AG09309 (cell line): ENCODE data around the gene REPS2.

Experiments
- DNase-seq: peaks from one replicate; pipeline ENCODE4 v3.0.0-alpha.2; 2010; ENCODE audit warnings: low read depth
- H3K4me3 ChIP-seq: 2 replicates; pipeline ENCODE4 v1.5.1; 2011; ENCODE audit warnings: mild to moderate bottlenecking, low read depth, low read length, moderate library complexity; ENCODE audit not compliant: control insufficient read depth
- TF ChIP-seq, protein P1 (sequence below): IDR thresholded peaks from 2 replicates; pipeline ENCODE4 v1.5.1; 2011; ENCODE audit warnings: mild to moderate bottlenecking, low read depth, low read length, inconsistent platforms; ENCODE audit not compliant: insufficient read depth, control insufficient read depth; ENCODE audit errors: missing control alignments

The REPS2 gene

DNA sequence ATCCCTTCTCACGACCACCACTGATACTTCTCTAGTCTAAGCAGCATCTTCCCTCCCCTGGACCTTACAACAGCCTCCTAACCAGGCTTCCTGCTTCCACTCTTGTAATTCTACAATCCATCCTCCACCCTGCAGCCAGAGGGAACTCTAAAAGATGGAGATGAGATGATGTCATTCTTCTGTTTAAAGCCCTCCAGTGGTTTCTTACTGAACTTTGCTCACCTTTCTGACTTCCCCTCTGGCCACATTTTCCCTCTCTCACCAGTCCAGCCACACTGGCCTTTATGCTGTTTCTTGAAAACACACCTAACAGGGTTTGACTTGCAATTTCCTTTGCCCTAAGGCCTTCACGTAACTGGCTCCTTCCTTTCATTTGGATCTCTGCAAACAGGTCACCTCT, 237.1 kb downstream of the REPS2 start:
- TF ChIP-seq, protein P1, sequence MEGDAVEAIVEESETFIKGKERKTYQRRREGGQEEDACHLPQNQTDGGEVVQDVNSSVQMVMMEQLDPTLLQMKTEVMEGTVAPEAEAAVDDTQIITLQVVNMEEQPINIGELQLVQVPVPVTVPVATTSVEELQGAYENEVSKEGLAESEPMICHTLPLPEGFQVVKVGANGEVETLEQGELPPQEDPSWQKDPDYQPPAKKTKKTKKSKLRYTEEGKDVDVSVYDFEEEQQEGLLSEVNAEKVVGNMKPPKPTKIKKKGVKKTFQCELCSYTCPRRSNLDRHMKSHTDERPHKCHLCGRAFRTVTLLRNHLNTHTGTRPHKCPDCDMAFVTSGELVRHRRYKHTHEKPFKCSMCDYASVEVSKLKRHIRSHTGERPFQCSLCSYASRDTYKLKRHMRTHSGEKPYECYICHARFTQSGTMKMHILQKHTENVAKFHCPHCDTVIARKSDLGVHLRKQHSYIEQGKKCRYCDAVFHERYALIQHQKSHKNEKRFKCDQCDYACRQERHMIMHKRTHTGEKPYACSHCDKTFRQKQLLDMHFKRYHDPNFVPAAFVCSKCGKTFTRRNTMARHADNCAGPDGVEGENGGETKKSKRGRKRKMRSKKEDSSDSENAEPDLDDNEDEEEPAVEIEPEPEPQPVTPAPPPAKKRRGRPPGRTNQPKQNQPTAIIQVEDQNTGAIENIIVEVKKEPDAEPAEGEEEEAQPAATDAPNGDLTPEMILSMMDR: no peak
- H3K4me3 ChIP-seq: no peak overlapping the region
- DNase-seq: no peak

DNA sequence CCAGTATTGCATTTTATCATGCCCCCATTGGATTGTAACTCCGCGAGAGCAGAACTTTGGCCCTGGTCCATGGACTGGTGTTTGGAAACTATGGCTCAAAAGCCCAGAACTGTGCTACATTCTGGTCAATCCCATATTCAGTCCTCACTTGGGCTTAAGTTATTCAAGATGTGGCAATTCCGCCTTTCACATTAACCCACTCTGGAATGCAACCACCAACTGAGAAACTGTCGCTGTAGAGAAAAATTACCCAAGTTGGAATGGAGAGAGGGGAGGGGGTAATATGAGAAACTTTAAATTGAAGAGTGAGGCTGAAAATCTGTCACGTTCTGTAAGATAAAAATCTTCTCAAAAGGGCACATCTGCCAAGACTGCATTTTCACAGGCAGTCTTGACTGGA, 239.0 kb downstream of the REPS2 start:
- DNase-seq: no peak
- no peak overlapping the region for H3K4me3 ChIP-seq
- TF ChIP-seq, protein P1: no peak

DNA sequence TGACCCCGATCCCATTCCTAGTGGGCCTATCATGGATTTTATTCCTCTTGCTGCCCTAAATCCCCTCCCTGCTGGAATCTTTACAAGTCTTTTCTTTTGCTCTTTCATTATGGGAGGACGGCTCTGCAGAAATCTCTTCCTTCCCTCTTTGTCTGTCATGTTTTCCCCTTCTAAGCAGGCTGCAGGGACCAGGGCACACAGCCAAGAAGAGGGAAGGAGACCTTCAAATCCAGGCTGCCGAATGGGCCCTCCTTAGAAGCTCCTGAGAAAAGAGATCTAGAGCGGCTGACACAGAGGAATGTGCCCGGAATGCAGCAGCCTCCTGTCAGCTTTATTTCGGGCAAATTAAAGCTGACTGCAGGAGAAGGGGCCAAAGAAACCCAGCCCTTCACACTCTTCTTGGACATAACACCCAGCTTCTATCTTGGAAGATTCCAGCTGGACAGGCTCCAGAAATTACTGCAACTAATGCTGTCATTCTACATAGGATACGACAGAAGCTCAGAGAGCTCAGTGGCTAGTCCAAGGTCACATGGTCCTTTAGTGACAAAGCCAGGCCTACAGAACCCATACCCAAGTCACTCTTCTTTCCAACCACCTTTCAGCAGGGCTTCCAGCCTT, 240.8 kb downstream of the REPS2 start:
- TF ChIP-seq, protein P1: no peak
- H3K4me3 ChIP-seq: no peak overlapping the region
- no peak for DNase-seq

DNA sequence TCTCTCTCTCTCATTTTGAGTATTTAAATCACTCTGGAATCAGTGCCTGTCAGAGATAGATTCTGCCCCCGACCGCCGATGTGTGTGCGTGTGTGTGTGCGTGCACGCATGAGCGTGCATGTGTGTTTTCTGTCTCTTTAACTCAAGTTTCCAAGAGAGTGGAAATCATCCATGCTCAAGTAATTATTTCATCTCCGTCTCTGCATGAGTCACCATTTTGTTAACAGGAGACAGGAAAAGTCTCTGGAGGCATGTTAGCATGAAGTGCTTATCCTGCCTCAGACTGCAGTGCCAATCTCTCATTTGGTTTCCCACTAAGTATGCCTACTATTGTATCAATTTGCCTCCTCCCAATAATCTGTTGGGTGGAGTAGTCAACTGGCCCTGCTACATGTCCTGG, 245.6 kb downstream of the REPS2 start:
- no peak overlapping the region for H3K4me3 ChIP-seq
- DNase-seq: no peak
- TF ChIP-seq, protein P1: no peak
